Endodermal cell (in vitro differentiated cells): ENCODE results near the gene GUCA1C. TPM values are rescaled to one million over a fixed set of nuclear protein-coding genes. Genes with fewer than 3 reads are reported as not detected.

Source experiments
- DNase-seq: peaks from one replicate; pipeline ENCODE4 v3.0.0-alpha.2; 2017
- H3K27ac ChIP-seq: 2 replicates; pipeline ENCODE4 v1.5.1; 2013; ENCODE audit warnings: mild to moderate bottlenecking, low read depth, low read length, moderate library complexity
- H3K27me3 ChIP-seq: 2 replicates; pipeline ENCODE4 v1.6.1; 2013; ENCODE audit warnings: mild to moderate bottlenecking, low read length, moderate library complexity; ENCODE audit not compliant: insufficient read depth, control insufficient read depth, poor library complexity, severe bottlenecking
- H3K36me3 ChIP-seq: 2 replicates; pipeline ENCODE4 v1.7.0; 2013; ENCODE audit warnings: mild to moderate bottlenecking, low read length, moderate library complexity; ENCODE audit not compliant: control insufficient read depth, insufficient read depth
- H3K4me1 ChIP-seq: one replicate; pipeline ENCODE4 v1.7.0; 2013; ENCODE audit warnings: low read length; ENCODE audit not compliant: control insufficient read depth, insufficient read depth
- H3K4me3 ChIP-seq: 2 replicates; pipeline ENCODE4 v1.5.1; 2013; ENCODE audit warnings: mild to moderate bottlenecking, low read length, moderate library complexity
- H3K9ac ChIP-seq: 2 replicates; pipeline ENCODE4 v1.6.1; 2013; ENCODE audit warnings: mild to moderate bottlenecking, low read length, moderate library complexity; ENCODE audit not compliant: poor library complexity, severe bottlenecking; ENCODE audit errors: extremely low read depth
- H3K9me3 ChIP-seq: 2 replicates; pipeline ENCODE4 v1.6.1; 2013; ENCODE audit warnings: mild to moderate bottlenecking, low read length, moderate library complexity; ENCODE audit not compliant: control insufficient read depth
- H3K27ac Mint-ChIP-seq: 2 replicates; pipeline ENCODE4 v1.8.0; 2020; ENCODE audit warnings: mixed read lengths
- H3K27me3 Mint-ChIP-seq: 2 replicates; pipeline ENCODE4 v1.8.0; 2021; ENCODE audit warnings: mild to moderate bottlenecking, mixed read lengths; ENCODE audit not compliant: insufficient read depth
- H3K36me3 Mint-ChIP-seq: 2 replicates; pipeline ENCODE4 v1.8.0; 2020; ENCODE audit warnings: low read depth, mixed read lengths
- H3K4me1 Mint-ChIP-seq: 2 replicates; pipeline ENCODE4 v1.8.0; 2020; ENCODE audit warnings: mixed read lengths
- H3K4me3 Mint-ChIP-seq: 2 replicates; pipeline ENCODE4 v1.8.0; 2020; ENCODE audit warnings: mild to moderate bottlenecking, moderate library complexity, mixed read lengths
- H3K9me3 Mint-ChIP-seq: 2 replicates; pipeline ENCODE4 v1.8.0; 2020; ENCODE audit warnings: mild to moderate bottlenecking, mixed read lengths
- CTCF ChIP-seq: fragments of 200-600 bp; sonication (generic); conservative IDR thresholded peaks from 2 replicates; pipeline ENCODE4 v1.5.0; 2021; ENCODE audit warnings: antibody characterized with exemption, mild to moderate bottlenecking
- WGBS, 2 experiments: methylation state at CpG; one replicate each; pipeline versions ENCODE4 v1.1.5 to v1.1.7; 2013; ENCODE audit warnings: missing lambda C conversion rate in 2 of 2, mixed read lengths in 1 of 2; ENCODE audit not compliant: insufficient coverage in 1 of 2, insufficient read length in 1 of 2; 5-methylcytosine and 5-hydroxymethylcytosine counted together
- total RNA-seq, 2 donors: library from RNA; stranded (reverse); fragmentation: NEBNext Ultra II Directional in 1 of 2; extraction: Animal tissue kit (Norgen Biotek cat#: 25700) in 1 of 2; gene quantifications; 2 replicates in 1 of 2; 3 replicates in 1 of 2; pipeline ENCODE4 v1.2.1, GENCODE V29; 2021

The GUCA1C gene
- total RNA-seq, 2 donors from 2014 or later = not detected

DNA sequence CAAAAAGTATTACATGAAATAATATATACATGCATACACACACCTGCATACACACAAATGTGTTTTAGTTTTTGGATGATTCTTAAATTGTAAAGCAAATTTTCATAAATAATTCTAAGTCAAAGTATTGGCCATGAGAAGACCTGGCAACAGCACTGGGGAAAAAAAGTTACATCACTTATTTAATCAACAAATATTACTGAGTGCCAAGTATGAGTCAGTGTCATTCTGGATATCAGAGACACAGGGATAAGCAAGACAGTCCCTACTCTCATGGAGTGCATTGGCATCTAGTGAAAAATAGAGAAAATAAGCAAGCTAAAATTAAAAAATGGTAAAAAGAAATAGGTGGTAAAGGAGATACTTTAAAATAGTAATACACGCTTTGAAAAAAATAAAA lies 29.4 kb upstream of the GUCA1C start:
- Mint-ChIP-seq H3K27me3 (no peaks in the 10 kb centered on the region), H3K27ac (no peak overlapping the region), H3K9me3 (no peaks in the 10 kb centered on the region), H3K4me3 (no peak overlapping the region), H3K4me1 (no peaks in the 10 kb centered on the region), H3K36me3 (no peaks in the 10 kb centered on the region)
- no peak for DNase-seq
- Histone ChIP-seq H3K4me1 (no peaks in the 10 kb centered on the region), H3K4me3 (no peak overlapping the region), H3K9ac (no peak overlapping the region), H3K27me3 (no peaks in the 10 kb centered on the region), H3K9me3 (no peaks in the 10 kb centered on the region), H3K36me3 (no peaks in the 10 kb centered on the region), H3K27ac (no peak overlapping the region)
- TF ChIP-seq CTCF = no peak
- WGBS, 2 experiments = 97 to 100% methylated on average over 1 of the region's 1 CpG

- Mint-ChIP-seq H3K27ac (no peak overlapping the region), H3K36me3 (no peaks in the 10 kb centered on the region), H3K27me3 (no peaks in the 10 kb centered on the region), H3K4me3 (no peak overlapping the region), H3K4me1 (no peaks in the 10 kb centered on the region), H3K9me3 (no peaks in the 10 kb centered on the region)
- Histone ChIP-seq H3K4me3 (no peak overlapping the region), H3K27me3 (no peaks in the 10 kb centered on the region), H3K27ac (no peak overlapping the region), H3K9me3 (no peaks in the 10 kb centered on the region), H3K36me3 (no peaks in the 10 kb centered on the region), H3K9ac (no peak overlapping the region), H3K4me1 (no peaks in the 10 kb centered on the region)
- no peak for DNase-seq
- 82% methylated on average over 2 of the region's 2 CpGs; no CpG with 5 or more reads in 1 of the 2 experiments for WGBS, 2 experiments
- TF ChIP-seq CTCF = no peak
Measured at GRCh38 chr3:108976058-108976457, 22.4 kb upstream of the GUCA1C start.

GRCh38 chr3:108973019-108973418 lies 19.3 kb upstream of the GUCA1C start:
- Mint-ChIP-seq H3K4me1 (no peaks in the 10 kb centered on the region), H3K9me3 (no peaks in the 10 kb centered on the region), H3K4me3 (no peak overlapping the region), H3K36me3 (no peaks in the 10 kb centered on the region), H3K27me3 (no peaks in the 10 kb centered on the region), H3K27ac (no peak overlapping the region)
- no peak for TF ChIP-seq CTCF
- Histone ChIP-seq H3K27me3 (no peaks in the 10 kb centered on the region), H3K27ac (no peak overlapping the region), H3K4me1 (no peaks in the 10 kb centered on the region), H3K9me3 (no peaks in the 10 kb centered on the region), H3K36me3 (no peaks in the 10 kb centered on the region), H3K4me3 (no peak overlapping the region), H3K9ac (no peak overlapping the region)
- no peak for DNase-seq
- 97 to 100% methylated on average over 1 of the region's 1 CpG for WGBS, 2 experiments
